HepG2 (cell line): ENCODE measurements around the gene KISS1R. TPM values are rescaled to one million over a fixed set of nuclear protein-coding genes. Genes with fewer than 3 reads are reported as not detected.
A peak's percentile ranks its signal among the peaks of the same experiment; 100 is the strongest.

Source experiments
- HNF4A ChIP-seq: sonication (generic); formaldehyde crosslinking; IDR thresholded peaks from 2 replicates; pipeline ENCODE4 v1.4.0; 2020; ENCODE audit warnings: missing genetic modification reagents
- KLF11 ChIP-seq: IDR thresholded peaks from 2 replicates; pipeline ENCODE4 v1.6.1; 2016; ENCODE audit warnings: missing compliant biosample characterization
- PBX3 ChIP-seq: sonication (generic); formaldehyde crosslinking; IDR thresholded peaks from 2 replicates; pipeline ENCODE4 v1.8.1; 2023; ENCODE audit warnings: missing genetic modification reagents, inconsistent platforms, borderline replicate concordance
- PRDM4 ChIP-seq: sonication (generic); formaldehyde crosslinking; IDR thresholded peaks from 2 replicates; pipeline ENCODE4 v1.9.0; 2021; ENCODE audit warnings: missing genetic modification reagents, borderline replicate concordance
- PTBP1 ChIP-seq: fragments of 200-400 bp; formaldehyde crosslinking; IDR thresholded peaks from 2 replicates; pipeline ENCODE4 v1.6.1; 2018; ENCODE audit warnings: low read length, low read depth; ENCODE audit not compliant: poor library complexity, severe bottlenecking
- RNF2 ChIP-seq: fragments of 450-650 bp; conservative IDR thresholded peaks from 2 replicates; pipeline ENCODE4 v1.6.1; 2016; ENCODE audit warnings: low read depth
- SMAD3 ChIP-seq: sonication (generic); formaldehyde crosslinking; IDR thresholded peaks from 2 replicates; pipeline ENCODE4 v1.4.0; 2020; ENCODE audit warnings: missing genetic modification reagents
- ZBTB37 ChIP-seq: sonication (generic); formaldehyde crosslinking; IDR thresholded peaks from 2 replicates; pipeline ENCODE4 v1.4.0; 2020; ENCODE audit warnings: mild to moderate bottlenecking, missing genetic modification reagents
- ZBTB4 ChIP-seq: sonication (generic); formaldehyde crosslinking; IDR thresholded peaks from 2 replicates; pipeline ENCODE4 v1.4.0; 2020; ENCODE audit warnings: missing genetic modification reagents, mild to moderate bottlenecking, borderline replicate concordance
- ZNF317 ChIP-seq: sonication (generic); formaldehyde crosslinking; IDR thresholded peaks from 2 replicates; pipeline ENCODE4 v1.5.0; 2020; ENCODE audit warnings: mild to moderate bottlenecking, missing genetic modification reagents
- ZNF589 ChIP-seq: sonication (generic); formaldehyde crosslinking; conservative IDR thresholded peaks from 2 replicates; pipeline ENCODE4 v1.8.0; 2022; ENCODE audit warnings: mild to moderate bottlenecking, moderate library complexity, missing genetic modification reagents
- ZNF687 ChIP-seq: sonication (generic); formaldehyde crosslinking; IDR thresholded peaks from 2 replicates; pipeline ENCODE4 v1.5.1; 2020; ENCODE audit warnings: mild to moderate bottlenecking, missing genetic modification reagents, moderate library complexity
- ZSCAN29 ChIP-seq: sonication (generic); formaldehyde crosslinking; conservative IDR thresholded peaks from 2 replicates; pipeline ENCODE4 v1.4.0; 2020; ENCODE audit warnings: mild to moderate bottlenecking, missing genetic modification reagents
- polyA plus RNA-seq, 8 experiments: library from polyadenylated mRNA; depleted of rRNA in 3 of 8; stranded (reverse) in 7 of 8; unstranded in 1 of 8; fragments of >200 nt; fragmentation: Illumina TruSeq in 4 of 8; extraction: Trizol in 4 of 8; gene quantifications; 2 replicates each; pipeline versions ENCODE4 v1.2.1 to v1.2.3, GENCODE V29; 2011 to 2016; ENCODE audit warnings: low read depth in 4 of 8, missing spikeins in 1 of 8, mixed read lengths in 1 of 8; ENCODE audit not compliant: insufficient read depth in 1 of 8
- total RNA-seq, 5 experiments: library from RNA; depleted of rRNA; stranded (reverse); fragments of >200 nt; fragmentation: Illumina TruSeq; extraction: Trizol; gene quantifications; 2 replicates each; pipeline ENCODE4 v1.2.3, GENCODE V29; 2016; ENCODE audit warnings: low read depth in 1 of 5

Gene KISS1R
- total and polyA plus RNA-seq, 2 of the 13 experiments (the other 11 are each of a cell fraction or from before 2014, with no cell fraction given): 1.1 to 10.2 TPM

- TF ChIP-seq HNF4A (CRISPR knock-in tag): no peak
- peak; percentile 70 for TF ChIP-seq PTBP1
- TF ChIP-seq PRDM4 (CRISPR knock-in tag): peak; percentile 99
- 0 out of 2 replicates have a peak, but pooled peaks have one; percentile 17 for TF ChIP-seq ZBTB4 (CRISPR knock-in tag)
- TF ChIP-seq ZNF589 (CRISPR knock-in tag): no peak
- no peak for TF ChIP-seq RNF2
- TF ChIP-seq SMAD3 (CRISPR knock-in tag): no peak
- no peak for TF ChIP-seq PBX3
- TF ChIP-seq ZSCAN29 (CRISPR knock-in tag): no peak
- no peak for TF ChIP-seq KLF11 (CRISPR knock-in tag)
- peak; percentile 12; the same call in 1 of the 2 replicates for TF ChIP-seq ZNF687 (CRISPR knock-in tag)
- TF ChIP-seq ZNF317 (CRISPR knock-in tag): no peak
- TF ChIP-seq ZBTB37 (CRISPR knock-in tag): no peak
Measured at GRCh38 chr19:956766-957440, 39.8 kb downstream of the KISS1R start (continued).
